ACC112 (cell line): ENCODE data around the gene BCAS1.
"Not testable (repeated sequence)": the region's sequence is repeated elsewhere in the genome, so short reads cannot be mapped to it uniquely, and the experiment has no call there.

Experiments
- H2AFZ ChIP-seq: fragments of 200-600 bp; sonication (generic); one replicate; pipeline ENCODE4 v1.6.0; 2017; ENCODE audit warnings: antibody characterized with exemption, low read length; ENCODE audit not compliant: unreplicated experiment
- H3K27ac ChIP-seq: fragments of 200-600 bp; sonication (generic); 2 replicates; pipeline ENCODE4 v1.5.1; 2014; ENCODE audit warnings: low read depth, mild to moderate bottlenecking, antibody characterized with exemption, low read length, moderate library complexity
- H3K27me3 ChIP-seq: fragments of 200-600 bp; sonication (generic); 2 replicates; pipeline ENCODE4 v1.6.1; 2014; ENCODE audit warnings: mild to moderate bottlenecking, antibody characterized with exemption, low read length, moderate library complexity, mixed read lengths; ENCODE audit not compliant: insufficient read depth
- H3K36me3 ChIP-seq: fragments of 200-600 bp; sonication (generic); 2 replicates; pipeline ENCODE4 v1.6.1; 2016; ENCODE audit warnings: mild to moderate bottlenecking, antibody characterized with exemption, low read length, moderate library complexity, mixed read lengths; ENCODE audit not compliant: insufficient read depth
- H3K4me1 ChIP-seq: fragments of 200-600 bp; sonication (generic); one replicate; pipeline ENCODE4 v1.6.1; 2016; ENCODE audit warnings: low read length, mixed read lengths; ENCODE audit not compliant: insufficient read depth, unreplicated experiment, control insufficient read depth
- H3K4me3 ChIP-seq: fragments of 200-600 bp; sonication (generic); 2 replicates; pipeline ENCODE4 v1.5.1; 2014; ENCODE audit warnings: mild to moderate bottlenecking, low read depth, low read length
- H3K79me2 ChIP-seq: fragments of 200-600 bp; sonication (generic); one replicate; pipeline ENCODE4 v1.6.0; 2016; ENCODE audit warnings: low read length; ENCODE audit not compliant: control insufficient read depth, unreplicated experiment, insufficient read depth

The BCAS1 gene

GRCh38 chr20:53974785-53975555 is 95.4 kb downstream of the BCAS1 start:
- H3K27ac ChIP-seq, result no peak overlapping the region
- H3K36me3 ChIP-seq, result no peaks in the 10 kb centered on the region
- H2AFZ ChIP-seq, result no peak overlapping the region
- H3K4me1 ChIP-seq, result no peaks in the 10 kb centered on the region
- H3K27me3 ChIP-seq, result peaks cover 7% of the 10 kb centered on the region; the same call in 1 of the 2 replicates
- no peaks in the 10 kb centered on the region for H3K79me2 ChIP-seq
- H3K4me3 ChIP-seq, result no peak overlapping the region

- not testable (repeated sequence) for H3K36me3 ChIP-seq, H3K4me3 ChIP-seq, H3K27ac ChIP-seq, H3K27me3 ChIP-seq, H3K4me1 ChIP-seq, H2AFZ ChIP-seq, H3K79me2 ChIP-seq
These were observed 96.5 kb downstream of the BCAS1 start for GRCh38 chr20:53973882-53974281.

GRCh38 chr20:53972179-53972578 is 98.2 kb downstream of the BCAS1 start:
- H2AFZ ChIP-seq, result no peak overlapping the region
- H3K4me1 ChIP-seq, result no peaks in the 10 kb centered on the region
- no peak overlapping the region for H3K4me3 ChIP-seq
- no peaks in the 10 kb centered on the region for H3K36me3 ChIP-seq
- no peaks in the 10 kb centered on the region for H3K27me3 ChIP-seq
- no peaks in the 10 kb centered on the region for H3K79me2 ChIP-seq
- H3K27ac ChIP-seq, result no peak overlapping the region

- Histone ChIP-seq H3K36me3 (no peaks in the 10 kb centered on the region), H3K4me3 (no peak overlapping the region), H3K27me3 (no peaks in the 10 kb centered on the region), H3K27ac (no peak overlapping the region), H3K4me1 (no peaks in the 10 kb centered on the region), H3K79me2 (no peaks in the 10 kb centered on the region), H2AFZ (no peak overlapping the region)
These were observed 99.2 kb downstream of the BCAS1 start for GRCh38 chr20:53971096-53971683.

GRCh38 chr20:53970232-53970631 is 100.2 kb downstream of the BCAS1 start:
- H3K27ac ChIP-seq, result no peak overlapping the region
- no peaks in the 10 kb centered on the region for H3K36me3 ChIP-seq
- H3K79me2 ChIP-seq, result no peaks in the 10 kb centered on the region
- no peaks in the 10 kb centered on the region for H3K4me1 ChIP-seq
- no peak overlapping the region for H3K4me3 ChIP-seq
- H3K27me3 ChIP-seq, result 0 out of 2 replicates have a peak, but pooled peaks cover 1% of the 10 kb centered on the region
- no peak overlapping the region for H2AFZ ChIP-seq

GRCh38 chr20:53967527-53967926 is 102.9 kb downstream of the BCAS1 start:
- no peak overlapping the region for H2AFZ ChIP-seq
- H3K27me3 ChIP-seq, result 0 out of 2 replicates have a peak, but pooled peaks cover 7% of the 10 kb centered on the region
- no peaks in the 10 kb centered on the region for H3K36me3 ChIP-seq
- H3K4me1 ChIP-seq, result no peaks in the 10 kb centered on the region
- H3K79me2 ChIP-seq, result no peaks in the 10 kb centered on the region
- H3K27ac ChIP-seq, result no peak overlapping the region
- no peak overlapping the region for H3K4me3 ChIP-seq

- Histone ChIP-seq H3K4me1 (no peaks in the 10 kb centered on the region), H3K27ac (no peak overlapping the region), H3K79me2 (no peaks in the 10 kb centered on the region), H3K36me3 (no peaks in the 10 kb centered on the region), H3K4me3 (no peak overlapping the region), H2AFZ (no peak overlapping the region), H3K27me3 (peaks cover 7% of the 10 kb centered on the region; the same call in 1 of the 2 replicates)
These were observed 103.5 kb downstream of the BCAS1 start for GRCh38 chr20:53966774-53967398.

- Histone ChIP-seq H3K4me1 (peaks cover 6% of the 10 kb centered on the region), H3K27me3 (peaks cover 7% of the 10 kb centered on the region; the same call in 1 of the 2 replicates), H3K27ac (no peak overlapping the region), H3K36me3 (no peaks in the 10 kb centered on the region), H2AFZ (no peak overlapping the region), H3K79me2 (no peaks in the 10 kb centered on the region), H3K4me3 (no peak overlapping the region)
These were observed 105.7 kb downstream of the BCAS1 start for GRCh38 chr20:53964501-53965253.

- H3K36me3 ChIP-seq, result no peaks in the 10 kb centered on the region
- no peak overlapping the region for H2AFZ ChIP-seq
- H3K27ac ChIP-seq, result no peak overlapping the region
- peaks cover 7% of the 10 kb centered on the region; the same call in 1 of the 2 replicates for H3K27me3 ChIP-seq
- H3K79me2 ChIP-seq, result no peaks in the 10 kb centered on the region
- H3K4me3 ChIP-seq, result no peak overlapping the region
- peaks cover 7% of the 10 kb centered on the region for H3K4me1 ChIP-seq
These were observed 106.3 kb downstream of the BCAS1 start for GRCh38 chr20:53964067-53964466.

GRCh38 chr20:53963635-53964034 is 106.8 kb downstream of the BCAS1 start:
- Histone ChIP-seq H3K4me3 (no peak overlapping the region), H3K36me3 (no peaks in the 10 kb centered on the region), H2AFZ (no peak overlapping the region)

More at GRCh38 chr20:53963635-53964034, 106.8 kb downstream of the BCAS1 start:
- Histone ChIP-seq H3K4me1 (peaks cover 7% of the 10 kb centered on the region), H3K27ac (no peak overlapping the region), H3K79me2 (no peaks in the 10 kb centered on the region), H3K27me3 (peaks cover 7% of the 10 kb centered on the region; the same call in 1 of the 2 replicates)
